ENCODE results near the gene CPEB1.
A peak's percentile ranks its signal among the peaks of the same experiment; 100 is the strongest.

The CPEB1 gene

GRCh38 chr15:82625136-82625535 is 22.0 kb downstream of the CPEB1 start:
- Histone ChIP-seq H3K27me3 (replicated peaks; ENCODE audit: control insufficient read depth, insufficient read depth, low read length) (no peaks in the 10 kb centered on the region), H3K9me3 (ENCODE audit: control insufficient read depth, low read length) (no peaks in the 10 kb centered on the region), H3K36me3 (ENCODE audit: control insufficient read depth, insufficient read depth, low read length, severe bottlenecking) (no peaks in the 10 kb centered on the region), H3K9ac (ENCODE audit: low read length) (no peak overlapping the region), H3K4me1 (ENCODE audit: control insufficient read depth, insufficient read depth, low read length) (no peaks in the 10 kb centered on the region), H3K4me3 (ENCODE audit: low read length) (no peak overlapping the region)
- no peak for DNase-seq (ENCODE audit: low read depth)

- Histone ChIP-seq H3K36me3 (ENCODE audit: control insufficient read depth, insufficient read depth, low read length, severe bottlenecking) (no peaks in the 10 kb centered on the region), H3K9ac (ENCODE audit: low read length) (no peak overlapping the region), H3K9me3 (ENCODE audit: control insufficient read depth, low read length) (no peaks in the 10 kb centered on the region), H3K27me3 (replicated peaks; ENCODE audit: control insufficient read depth, insufficient read depth, low read length) (no peaks in the 10 kb centered on the region), H3K4me1 (ENCODE audit: control insufficient read depth, insufficient read depth, low read length) (no peaks in the 10 kb centered on the region), H3K4me3 (ENCODE audit: low read length) (no peak overlapping the region)
- no peak for DNase-seq (ENCODE audit: low read depth)
Observed at GRCh38 chr15:82624438-82624837, 22.7 kb downstream of the CPEB1 start.

- Histone ChIP-seq H3K9ac (ENCODE audit: low read length) (no peak overlapping the region), H3K4me1 (ENCODE audit: control insufficient read depth, insufficient read depth, low read length) (no peaks in the 10 kb centered on the region), H3K27me3 (replicated peaks; ENCODE audit: control insufficient read depth, insufficient read depth, low read length) (no peaks in the 10 kb centered on the region), H3K9me3 (ENCODE audit: control insufficient read depth, low read length) (no peaks in the 10 kb centered on the region), H3K36me3 (ENCODE audit: control insufficient read depth, insufficient read depth, low read length, severe bottlenecking) (no peaks in the 10 kb centered on the region), H3K4me3 (ENCODE audit: low read length) (no peak overlapping the region)
- DNase-seq (ENCODE audit: low read depth) = peak; percentile 24
Observed at GRCh38 chr15:82624008-82624407, 23.2 kb downstream of the CPEB1 start.

GRCh38 chr15:82621970-82622369 is 25.2 kb downstream of the CPEB1 start:
- H3K9ac ChIP-seq (ENCODE audit: low read length) = no peak overlapping the region
- H3K36me3 ChIP-seq (ENCODE audit: control insufficient read depth, insufficient read depth, low read length, severe bottlenecking) = no peaks in the 10 kb centered on the region
- no peaks in the 10 kb centered on the region for H3K9me3 ChIP-seq (ENCODE audit: control insufficient read depth, low read length)
- no peaks in the 10 kb centered on the region for H3K4me1 ChIP-seq (ENCODE audit: control insufficient read depth, insufficient read depth, low read length)
- H3K4me3 ChIP-seq (ENCODE audit: low read length) = no peak overlapping the region
- DNase-seq (ENCODE audit: low read depth) = no peak
- no peaks in the 10 kb centered on the region for H3K27me3 ChIP-seq (replicated peaks; ENCODE audit: control insufficient read depth, insufficient read depth, low read length)

- Histone ChIP-seq H3K27me3 (replicated peaks; ENCODE audit: control insufficient read depth, insufficient read depth, low read length) (no peaks in the 10 kb centered on the region), H3K9me3 (ENCODE audit: control insufficient read depth, low read length) (no peaks in the 10 kb centered on the region), H3K36me3 (ENCODE audit: control insufficient read depth, insufficient read depth, low read length, severe bottlenecking) (no peaks in the 10 kb centered on the region), H3K4me1 (ENCODE audit: control insufficient read depth, insufficient read depth, low read length) (peaks cover 27% of the 10 kb centered on the region), H3K9ac (ENCODE audit: low read length) (peak overlapping the region; percentile 65), H3K4me3 (ENCODE audit: low read length) (peak overlapping the region; percentile 37)
- no peak for DNase-seq (ENCODE audit: low read depth)
Observed at GRCh38 chr15:82613747-82614146, 33.4 kb downstream of the CPEB1 start.

GRCh38 chr15:82611348-82611747 is 35.8 kb downstream of the CPEB1 start:
- Histone ChIP-seq H3K4me3 (ENCODE audit: low read length) (no peak overlapping the region), H3K4me1 (ENCODE audit: control insufficient read depth, insufficient read depth, low read length) (peaks cover 27% of the 10 kb centered on the region), H3K9me3 (ENCODE audit: control insufficient read depth, low read length) (no peaks in the 10 kb centered on the region), H3K9ac (ENCODE audit: low read length) (no peak overlapping the region), H3K36me3 (ENCODE audit: control insufficient read depth, insufficient read depth, low read length, severe bottlenecking) (no peaks in the 10 kb centered on the region), H3K27me3 (replicated peaks; ENCODE audit: control insufficient read depth, insufficient read depth, low read length) (no peaks in the 10 kb centered on the region)
- no peak for DNase-seq (ENCODE audit: low read depth)

GRCh38 chr15:82602195-82602594 is 45.0 kb downstream of the CPEB1 start:
- no peaks in the 10 kb centered on the region for H3K27me3 ChIP-seq (replicated peaks; ENCODE audit: control insufficient read depth, insufficient read depth, low read length)
- H3K9ac ChIP-seq (ENCODE audit: low read length) = no peak overlapping the region
- no peaks in the 10 kb centered on the region for H3K36me3 ChIP-seq (ENCODE audit: control insufficient read depth, insufficient read depth, low read length, severe bottlenecking)
- H3K9me3 ChIP-seq (ENCODE audit: control insufficient read depth, low read length) = no peaks in the 10 kb centered on the region
- H3K4me3 ChIP-seq (ENCODE audit: low read length) = no peak overlapping the region
- DNase-seq (ENCODE audit: low read depth) = no peak
- H3K4me1 ChIP-seq (ENCODE audit: control insufficient read depth, insufficient read depth, low read length) = no peaks in the 10 kb centered on the region

GRCh38 chr15:82599862-82600261 is 47.3 kb downstream of the CPEB1 start:
- Histone ChIP-seq H3K4me3 (ENCODE audit: low read length) (no peak overlapping the region), H3K4me1 (ENCODE audit: control insufficient read depth, insufficient read depth, low read length) (no peaks in the 10 kb centered on the region), H3K9me3 (ENCODE audit: control insufficient read depth, low read length) (no peaks in the 10 kb centered on the region), H3K27me3 (replicated peaks; ENCODE audit: control insufficient read depth, insufficient read depth, low read length) (no peaks in the 10 kb centered on the region), H3K36me3 (ENCODE audit: control insufficient read depth, insufficient read depth, low read length, severe bottlenecking) (no peaks in the 10 kb centered on the region), H3K9ac (ENCODE audit: low read length) (no peak overlapping the region)
- DNase-seq (ENCODE audit: low read depth) = no peak

GRCh38 chr15:82597815-82598214 is 49.3 kb downstream of the CPEB1 start:
- no peak overlapping the region for H3K9ac ChIP-seq (ENCODE audit: low read length)

GRCh38 chr15:82595766-82596165 is 51.4 kb downstream of the CPEB1 start:
- Histone ChIP-seq H3K36me3 (ENCODE audit: control insufficient read depth, insufficient read depth, low read length, severe bottlenecking) (no peaks in the 10 kb centered on the region), H3K4me3 (ENCODE audit: low read length) (no peak overlapping the region), H3K27me3 (replicated peaks; ENCODE audit: control insufficient read depth, insufficient read depth, low read length) (no peaks in the 10 kb centered on the region), H3K9ac (ENCODE audit: low read length) (no peak overlapping the region), H3K9me3 (ENCODE audit: control insufficient read depth, low read length) (no peaks in the 10 kb centered on the region), H3K4me1 (ENCODE audit: control insufficient read depth, insufficient read depth, low read length) (no peaks in the 10 kb centered on the region)
- no peak for DNase-seq (ENCODE audit: low read depth)

More at GRCh38 chr15:82597815-82598214, 49.3 kb downstream of the CPEB1 start:
- Histone ChIP-seq H3K36me3 (ENCODE audit: control insufficient read depth, insufficient read depth, low read length, severe bottlenecking) (no peaks in the 10 kb centered on the region), H3K4me1 (ENCODE audit: control insufficient read depth, insufficient read depth, low read length) (no peaks in the 10 kb centered on the region), H3K27me3 (replicated peaks; ENCODE audit: control insufficient read depth, insufficient read depth, low read length) (no peaks in the 10 kb centered on the region), H3K9me3 (ENCODE audit: control insufficient read depth, low read length) (no peaks in the 10 kb centered on the region), H3K4me3 (ENCODE audit: low read length) (no peak overlapping the region)
- DNase-seq (ENCODE audit: low read depth) = no peak

GRCh38 chr15:82595203-82595602 is 52.0 kb downstream of the CPEB1 start:
- H3K27me3 ChIP-seq (replicated peaks; ENCODE audit: control insufficient read depth, insufficient read depth, low read length) = no peaks in the 10 kb centered on the region
- no peaks in the 10 kb centered on the region for H3K9me3 ChIP-seq (ENCODE audit: control insufficient read depth, low read length)
- no peak for DNase-seq (ENCODE audit: low read depth)
- no peak overlapping the region for H3K9ac ChIP-seq (ENCODE audit: low read length)
- H3K4me3 ChIP-seq (ENCODE audit: low read length) = no peak overlapping the region
- H3K4me1 ChIP-seq (ENCODE audit: control insufficient read depth, insufficient read depth, low read length) = no peaks in the 10 kb centered on the region
- H3K36me3 ChIP-seq (ENCODE audit: control insufficient read depth, insufficient read depth, low read length, severe bottlenecking) = no peaks in the 10 kb centered on the region

- Histone ChIP-seq H3K4me1 (ENCODE audit: control insufficient read depth, insufficient read depth, low read length) (peaks cover 13% of the 10 kb centered on the region), H3K4me3 (ENCODE audit: low read length) (no peak overlapping the region), H3K9ac (ENCODE audit: low read length) (no peak overlapping the region), H3K36me3 (ENCODE audit: control insufficient read depth, insufficient read depth, low read length, severe bottlenecking) (no peaks in the 10 kb centered on the region), H3K27me3 (replicated peaks; ENCODE audit: control insufficient read depth, insufficient read depth, low read length) (no peaks in the 10 kb centered on the region), H3K9me3 (ENCODE audit: control insufficient read depth, low read length) (no peaks in the 10 kb centered on the region)
- DNase-seq (ENCODE audit: low read depth) = no peak
Observed at GRCh38 chr15:82587805-82588204, 59.4 kb downstream of the CPEB1 start.
